GOT3 (cell line): Measurements from ENCODE around the gene STK33.

Experiments used
- DNase-seq: peaks from one replicate; lab custom pipeline; 2025; ENCODE audit warnings: mixed read lengths; lab: John Stamatoyannopoulos, UW

STK33 gene

DNA sequence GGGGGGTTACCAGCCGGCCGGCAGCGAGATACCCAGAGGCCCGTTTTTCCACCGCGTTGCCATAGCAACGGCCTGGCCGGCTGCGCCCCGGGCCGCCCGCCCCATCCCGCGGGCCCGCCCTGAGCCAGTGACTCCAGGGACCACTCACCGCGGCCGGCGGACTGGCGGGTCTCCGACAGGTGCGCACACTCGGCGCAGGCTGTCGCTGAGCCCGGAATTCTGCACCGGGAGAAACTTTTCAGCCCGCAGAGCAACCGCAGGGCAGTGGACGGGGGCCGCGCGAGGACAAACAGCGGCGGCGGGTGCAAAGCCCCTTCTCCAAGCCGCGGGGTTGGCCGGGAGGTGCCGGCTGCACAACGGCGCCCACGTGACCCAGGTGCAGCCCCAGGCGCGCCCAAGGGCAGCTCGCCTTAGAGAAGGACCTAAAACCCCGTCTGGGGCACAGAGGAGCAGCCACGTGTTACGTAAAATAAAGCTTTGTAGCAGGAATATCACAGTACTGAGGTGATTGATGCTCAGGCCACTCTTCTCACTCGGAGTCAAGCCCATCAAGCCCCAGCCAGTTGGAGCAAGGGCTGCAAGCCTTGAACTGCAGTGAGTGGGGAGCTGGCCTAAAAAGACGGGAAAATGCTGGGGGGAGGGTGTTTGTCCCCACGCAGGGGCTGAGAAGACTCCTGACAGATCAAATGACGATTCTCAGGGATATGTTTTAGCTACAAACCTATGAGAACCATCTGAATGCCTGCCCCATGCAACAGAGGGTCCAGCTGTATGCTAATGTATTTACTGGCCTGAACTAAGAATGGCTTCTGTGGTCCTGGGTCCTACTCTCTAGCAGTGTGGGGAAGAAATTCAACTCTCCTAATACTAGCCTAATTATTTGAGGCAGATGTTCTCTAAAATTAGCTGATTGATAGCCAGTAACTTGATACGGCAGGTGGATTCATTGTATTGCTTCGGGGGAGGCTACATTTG lies at the start of gene STK33:
Gene STK33 (minus strand): TSS at position 294 of the 975 bp plus-strand sequence. CDS start 119,323 bp downstream, outside the sequence.
- DNase-seq = no peak

DNA sequence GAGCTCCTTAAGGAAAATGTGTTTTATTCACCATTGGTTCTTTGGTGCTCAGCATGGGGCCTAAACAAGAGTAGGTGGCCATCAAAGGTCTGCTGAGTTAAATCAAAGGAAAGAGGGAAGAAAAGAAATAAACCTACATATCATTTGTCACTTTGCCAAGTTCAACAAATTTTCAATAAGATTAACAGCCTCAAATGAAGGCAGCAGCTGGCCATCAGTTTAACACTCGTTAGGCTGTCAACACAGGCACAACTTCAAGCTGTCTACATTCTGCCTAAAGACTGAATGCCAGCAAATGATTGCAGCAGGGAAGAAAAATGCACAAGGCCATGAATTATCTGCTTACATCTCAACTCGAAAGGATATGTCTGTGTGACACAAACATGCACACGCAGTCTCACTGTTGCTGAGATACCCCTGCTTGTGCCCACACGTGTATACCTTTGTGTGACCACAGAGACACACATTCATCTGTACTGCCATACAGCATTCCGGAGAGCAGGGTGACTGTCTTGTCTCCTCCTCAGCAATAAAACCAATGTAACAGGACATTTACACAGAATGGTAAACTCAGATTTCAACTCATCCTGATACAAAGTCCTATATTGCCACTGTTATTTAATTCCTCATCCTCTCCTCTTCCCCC lies 48.3 kb upstream of the STK33 start:
- no peak for DNase-seq

DNA sequence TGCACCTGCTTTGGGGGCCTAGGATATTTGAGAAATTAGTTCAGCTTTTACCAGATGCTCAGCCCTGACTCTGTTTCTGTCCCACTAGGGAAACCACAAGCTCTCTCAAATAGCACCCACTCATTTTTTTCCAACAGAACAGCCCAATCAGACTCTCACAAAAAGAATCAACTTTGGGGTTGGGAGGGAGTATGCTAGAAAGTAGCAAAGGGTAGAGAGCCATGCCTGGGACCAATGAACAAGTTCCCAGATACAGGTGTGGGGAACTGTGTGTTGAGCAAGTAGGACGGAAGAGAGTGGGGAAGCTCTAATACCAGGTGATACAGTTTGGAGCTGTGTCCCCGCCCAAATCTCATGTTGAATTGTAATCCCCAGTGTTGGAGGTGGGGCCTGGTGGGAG lies 47.3 kb upstream of the STK33 start:
- no peak for DNase-seq

DNA sequence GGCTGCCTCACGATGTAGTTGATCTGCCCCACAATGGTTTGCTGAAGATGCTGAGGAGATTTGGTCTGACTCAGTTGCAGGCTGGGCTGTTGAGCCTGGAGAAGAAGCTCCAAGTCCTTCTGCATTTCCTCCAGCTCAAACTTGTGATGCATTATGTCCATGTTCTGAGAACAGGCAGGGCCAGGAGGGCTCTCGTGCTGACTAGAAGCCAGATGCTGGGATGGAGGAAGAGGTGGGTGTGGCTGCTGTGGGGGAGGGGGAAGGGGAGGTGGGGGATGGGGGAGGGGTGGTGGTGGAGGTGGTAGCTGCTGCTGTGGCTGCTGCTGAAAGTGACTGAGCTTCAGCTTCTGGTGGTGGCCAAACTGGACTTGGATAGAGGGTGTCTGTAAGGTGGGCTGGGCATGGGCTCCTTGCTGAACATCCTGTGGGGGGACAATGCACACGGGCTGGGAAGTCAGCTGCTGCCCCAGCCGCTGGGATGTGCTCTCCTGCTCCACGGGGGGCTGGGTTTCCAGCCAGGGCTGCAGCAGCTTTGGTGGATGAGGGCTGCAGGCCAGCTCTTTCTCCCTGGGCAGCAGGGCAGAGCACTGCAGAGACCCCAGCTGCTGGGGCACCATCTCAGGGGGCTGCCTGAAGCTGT lies 46.4 kb upstream of the STK33 start:
- DNase-seq = no peak

DNA sequence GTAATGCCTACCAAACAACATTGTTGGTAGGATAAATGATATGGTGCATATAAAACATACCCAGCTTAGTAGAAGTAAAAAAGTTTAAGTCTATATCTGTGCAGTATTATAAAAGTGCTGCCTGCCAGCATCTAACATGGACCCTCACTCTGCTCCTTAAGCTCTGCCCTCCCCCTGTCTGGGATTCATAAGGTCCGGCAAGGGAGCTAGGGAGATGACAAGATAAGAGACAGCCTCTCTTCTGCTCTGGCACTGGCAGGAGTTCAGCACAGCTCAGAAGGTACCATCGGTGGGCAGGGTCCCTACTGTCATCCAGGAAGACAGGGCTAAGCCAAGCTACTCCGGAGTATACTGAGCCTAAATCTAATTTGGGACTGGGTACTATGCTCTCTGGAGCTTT lies 45.6 kb upstream of the STK33 start:
- no peak for DNase-seq

DNA sequence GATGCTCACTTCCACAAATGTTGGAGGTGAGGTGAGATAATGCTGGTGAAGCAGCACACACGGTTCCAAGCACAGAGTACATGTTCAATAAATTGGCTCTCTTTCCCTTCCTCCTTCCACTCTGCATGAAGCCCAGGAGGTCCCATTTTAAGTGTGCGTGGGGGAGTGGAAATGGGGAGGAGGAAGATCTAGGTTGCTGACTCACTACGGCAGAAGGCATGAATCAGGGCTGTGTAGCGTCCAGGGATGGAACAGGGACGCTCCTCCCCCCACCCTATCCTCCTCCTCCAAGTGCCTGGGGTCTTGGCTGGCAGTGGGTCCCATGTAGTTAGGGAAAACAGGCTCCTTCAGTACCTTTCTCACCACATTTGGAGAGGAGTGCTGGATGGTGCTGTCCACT lies 44.3 kb upstream of the STK33 start:
- DNase-seq = no peak

DNA sequence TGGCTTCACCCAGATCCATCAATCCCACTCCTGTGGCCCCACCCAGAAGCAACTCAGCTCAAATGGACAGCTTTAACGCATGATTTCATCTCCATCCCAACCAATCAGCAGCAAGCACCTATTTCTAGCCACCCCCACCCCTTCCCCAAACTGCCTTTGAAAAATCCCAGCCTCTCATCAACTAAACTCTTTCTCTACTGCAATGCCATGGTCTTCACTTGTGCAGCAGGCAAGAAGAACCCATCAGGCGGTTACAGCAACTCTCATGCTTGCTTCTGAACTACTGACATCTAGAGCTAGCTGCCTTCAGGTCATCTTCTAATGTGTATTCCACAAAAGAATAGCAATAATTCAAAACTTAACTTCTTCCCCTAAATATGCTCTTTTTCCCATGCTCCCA lies 42.1 kb upstream of the STK33 start:
- no peak for DNase-seq

DNA sequence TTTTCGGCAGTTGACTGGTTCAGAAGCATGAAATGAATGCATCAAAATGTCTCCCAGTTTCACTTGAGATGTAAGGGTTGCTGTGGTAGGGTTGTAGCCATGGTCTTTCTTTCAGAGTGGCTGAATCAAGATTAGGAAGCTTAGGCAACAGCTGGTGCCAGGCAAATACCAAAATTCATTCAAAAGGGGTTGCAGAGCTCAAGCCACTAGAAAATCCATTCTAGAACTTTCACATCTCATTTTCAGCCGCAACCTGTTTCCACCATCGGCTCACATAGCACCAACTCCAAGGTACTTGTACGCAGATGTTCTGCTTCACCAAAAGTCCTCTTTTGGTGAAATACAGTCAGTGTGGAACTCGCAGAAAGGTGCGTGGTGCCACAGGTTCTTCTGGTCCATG lies 40.5 kb upstream of the STK33 start:
- DNase-seq = no peak

DNA sequence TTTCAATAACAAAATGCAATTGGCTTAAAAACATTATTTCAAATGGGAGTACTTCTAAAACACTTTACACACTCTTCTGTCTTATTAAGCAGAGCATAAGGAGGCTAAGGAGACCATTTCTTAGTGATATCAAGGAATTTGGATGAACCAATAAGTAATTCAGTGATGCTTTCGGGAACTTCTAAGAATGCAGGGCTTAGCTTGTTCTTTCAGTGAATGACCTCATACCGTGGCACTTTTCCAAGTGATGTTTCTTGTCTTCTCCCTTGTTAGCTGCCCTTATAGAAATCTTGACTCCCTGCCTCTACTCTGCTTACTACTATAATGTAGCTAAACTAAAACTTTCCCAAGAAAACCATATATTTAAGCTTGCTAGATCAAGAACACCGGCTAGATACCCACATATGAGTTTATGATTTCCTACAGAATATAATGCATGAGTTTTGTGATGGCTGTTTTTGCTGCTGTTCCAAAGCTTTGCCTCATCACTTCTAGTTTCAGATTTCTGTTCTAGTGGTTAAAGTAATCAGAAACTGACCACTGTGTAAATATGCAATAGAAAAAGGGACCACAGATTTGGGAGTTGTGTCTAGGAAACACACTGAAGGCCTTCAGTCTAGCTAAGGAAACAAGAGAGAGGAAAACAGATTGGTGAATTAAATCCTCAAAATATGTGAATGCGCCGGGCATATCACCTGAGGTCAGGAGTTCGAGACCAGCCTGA lies 37.5 kb upstream of the STK33 start:
- no peak for DNase-seq

DNA sequence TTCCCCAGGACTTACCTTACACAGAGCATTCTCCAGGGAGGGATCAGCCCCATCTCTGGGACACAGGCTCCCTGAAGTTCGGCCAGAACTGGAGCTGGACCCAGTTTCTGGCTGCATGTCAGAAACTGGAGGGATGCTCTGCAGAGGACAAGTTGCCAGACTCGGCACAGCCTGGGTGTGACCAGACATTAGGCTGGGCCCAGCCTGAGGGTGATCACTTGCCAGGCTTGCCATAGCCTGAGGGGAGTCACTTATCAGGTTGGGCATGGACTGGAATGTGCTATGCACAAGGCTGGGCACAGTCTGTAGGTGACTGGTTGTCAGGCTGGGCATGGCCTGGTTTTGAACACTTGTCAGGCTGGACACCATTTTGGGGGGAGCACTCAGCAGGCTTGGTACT lies 30.7 kb upstream of the STK33 start:
- DNase-seq = no peak

DNA sequence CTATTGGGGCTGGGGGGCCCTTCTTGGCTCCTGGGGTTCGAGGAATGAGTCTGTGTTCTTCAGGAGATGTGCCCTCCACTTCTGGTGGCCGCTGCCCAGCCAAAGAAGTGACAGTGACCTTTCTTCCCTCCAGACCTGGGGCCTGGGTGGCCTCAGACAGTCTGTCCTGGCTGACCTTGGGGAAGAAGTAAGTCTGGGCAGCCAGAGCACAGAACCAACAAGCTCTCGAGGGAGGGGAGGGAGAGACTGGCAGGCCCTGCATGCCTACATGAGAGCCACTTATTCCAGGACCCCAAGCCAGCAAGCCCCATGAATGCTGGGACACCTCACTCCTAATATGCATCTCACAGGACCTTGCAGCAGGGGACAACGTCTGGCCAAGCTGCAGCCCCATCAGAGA lies 27.1 kb upstream of the STK33 start:
- DNase-seq = no peak

DNA sequence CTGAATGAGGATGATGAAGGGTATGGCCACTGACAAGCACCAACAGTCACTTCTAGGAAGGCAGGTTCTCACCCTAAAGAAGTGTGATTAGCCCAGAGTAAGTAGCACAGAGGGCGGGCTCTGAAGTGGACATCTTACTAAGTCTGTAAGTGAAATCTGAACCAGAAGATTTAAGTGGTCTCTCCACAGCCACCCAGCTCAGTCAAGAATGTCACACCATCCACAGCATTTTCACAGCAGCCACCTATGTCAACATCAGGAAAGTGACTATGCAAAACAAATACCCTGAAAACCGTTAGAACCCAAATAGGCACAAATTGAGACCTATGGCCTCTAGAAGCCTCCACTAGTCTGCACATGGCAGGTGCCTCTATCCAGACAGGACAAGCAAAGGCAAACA lies 23.0 kb upstream of the STK33 start:
- no peak for DNase-seq

DNA sequence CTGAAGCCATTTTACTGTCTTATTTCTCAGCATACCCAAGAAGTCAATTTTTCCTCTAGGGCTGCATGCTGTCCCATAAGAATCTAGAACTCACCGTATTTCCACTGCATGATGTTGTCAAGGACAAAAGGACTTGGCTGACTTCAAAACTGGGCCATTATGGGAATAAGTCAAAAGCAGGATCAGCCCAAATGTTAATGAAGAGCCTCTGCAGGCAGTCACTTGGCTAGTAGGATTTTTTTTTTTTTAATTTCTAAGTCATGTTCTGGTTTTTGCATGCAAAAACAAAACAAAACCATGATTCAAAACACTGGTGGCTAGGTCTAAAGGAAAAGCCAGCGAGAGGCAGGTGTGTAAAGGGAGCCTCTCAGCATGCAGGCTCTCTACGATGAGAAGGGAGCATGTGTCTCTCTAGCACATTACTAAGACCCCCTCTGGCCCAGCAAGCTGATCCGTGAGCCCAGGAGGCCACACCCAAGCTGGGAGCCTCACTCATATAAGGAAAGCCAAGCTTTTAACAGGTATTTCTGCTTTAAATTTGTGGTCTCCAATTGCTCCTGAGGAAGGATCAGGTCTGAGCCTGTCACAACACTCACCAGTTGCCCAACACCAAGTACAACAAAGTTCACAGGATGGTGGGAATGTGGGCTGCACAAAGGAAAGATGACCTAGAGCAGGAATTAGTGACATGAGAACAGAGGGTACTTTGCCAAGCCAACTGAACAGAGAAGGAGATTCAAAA lies 21.4 kb upstream of the STK33 start:
- no peak for DNase-seq

DNA sequence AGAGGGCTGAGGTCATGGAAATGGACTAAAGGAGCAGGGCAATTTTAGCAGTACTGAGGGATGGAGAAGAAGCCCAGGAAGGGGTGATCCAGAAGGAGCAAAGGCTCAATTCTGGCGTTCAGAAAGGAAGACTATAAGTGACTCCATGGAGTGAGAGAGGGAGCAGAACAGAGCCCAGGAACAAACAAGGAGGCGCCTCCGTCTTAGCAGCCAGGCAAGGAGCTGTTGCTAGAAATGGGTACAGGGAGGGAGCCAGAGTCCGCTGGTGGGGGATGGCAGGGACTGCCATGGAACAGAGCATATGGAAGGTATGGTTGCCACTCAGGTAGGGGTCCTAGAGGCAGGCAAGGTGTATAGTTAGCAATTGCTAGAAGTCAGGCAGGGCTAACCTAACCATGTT lies 20.5 kb upstream of the STK33 start:
- no peak for DNase-seq

DNA sequence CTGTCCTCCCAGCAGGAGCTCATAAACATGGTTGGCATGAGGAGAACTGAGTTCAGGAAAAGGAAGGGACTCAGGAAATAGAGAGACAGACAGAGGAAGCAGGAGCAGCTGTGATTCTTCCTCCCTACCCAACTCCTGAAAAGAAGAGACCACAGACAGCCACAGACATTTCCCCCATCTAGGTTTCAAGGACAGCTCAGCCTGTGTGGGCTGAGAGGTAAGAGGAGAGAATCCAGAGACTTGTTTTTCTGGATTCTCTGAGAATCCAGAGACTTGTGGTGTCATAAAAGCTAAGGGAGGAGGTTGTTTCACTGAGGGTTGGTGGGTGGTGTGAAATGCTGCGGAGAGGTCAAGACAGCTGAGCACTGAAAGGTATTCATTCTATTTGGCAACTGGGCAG lies 19.0 kb upstream of the STK33 start:
- DNase-seq = no peak

DNA sequence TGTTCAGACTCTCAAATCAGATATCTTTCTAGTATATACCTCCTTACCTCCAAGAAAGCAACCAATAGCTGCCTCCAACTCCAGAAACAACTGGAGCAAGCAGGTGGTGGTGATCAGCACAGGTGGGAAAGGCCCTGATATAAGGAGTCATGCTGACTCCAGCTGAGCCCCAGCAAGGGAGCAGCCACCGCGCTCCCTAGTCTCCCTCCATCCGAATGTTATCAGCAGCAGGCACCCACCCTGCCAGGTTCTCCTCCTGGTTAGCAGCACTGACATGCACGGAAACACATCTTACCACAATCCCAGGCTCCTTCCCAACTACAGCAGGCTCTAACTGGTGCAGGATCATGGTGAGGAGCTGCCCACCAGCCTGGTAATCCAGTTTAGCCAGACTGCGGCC lies 18.5 kb upstream of the STK33 start:
- DNase-seq = no peak

DNA sequence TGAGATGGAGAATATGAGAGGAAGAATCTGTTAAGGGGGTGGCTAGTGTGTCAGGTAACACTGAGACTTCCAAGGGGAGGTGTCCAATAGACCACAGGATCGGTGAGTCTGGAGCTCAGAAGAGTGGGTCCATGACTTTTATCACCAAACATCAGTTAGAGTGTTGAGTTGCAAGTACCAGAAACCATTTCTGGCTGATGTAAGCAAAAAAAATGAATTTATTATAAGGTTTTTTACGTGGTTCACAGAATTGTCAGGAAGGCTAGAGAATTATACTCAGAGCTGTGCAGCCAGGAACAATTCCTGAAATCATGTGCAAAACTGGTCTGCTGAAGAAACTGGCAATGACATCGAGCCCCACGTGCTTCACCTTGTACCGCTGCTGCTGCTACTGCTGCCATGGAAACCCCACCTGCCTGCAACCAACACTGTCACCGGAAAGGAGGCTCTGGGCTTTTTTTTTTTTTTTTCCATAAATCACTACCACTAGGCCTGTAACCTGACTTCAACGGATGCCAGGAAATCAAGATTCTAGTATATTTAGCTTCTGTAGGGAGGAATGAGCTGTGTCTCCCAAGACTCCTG lies 16.6 kb upstream of the STK33 start:
- no peak for DNase-seq

DNA sequence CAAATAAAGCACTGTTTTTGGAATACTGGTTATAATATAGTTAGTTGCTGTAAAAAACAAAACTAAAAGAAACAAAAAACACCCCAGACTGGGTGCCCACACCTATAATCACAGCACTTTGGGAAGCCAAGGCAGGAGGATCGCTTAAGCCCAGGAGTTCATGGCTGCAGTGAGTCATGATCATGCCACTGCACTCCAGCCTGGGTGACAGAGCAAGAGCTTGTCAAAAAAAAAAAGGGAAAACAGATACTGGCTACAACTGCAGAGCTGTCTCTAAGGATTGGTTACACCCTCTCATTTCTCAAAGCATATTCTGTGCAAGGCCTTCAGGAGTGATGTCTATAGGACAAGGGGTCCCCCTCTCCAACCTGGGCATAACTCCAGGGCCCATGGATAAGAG lies 14.6 kb upstream of the STK33 start:
- no peak for DNase-seq

DNA sequence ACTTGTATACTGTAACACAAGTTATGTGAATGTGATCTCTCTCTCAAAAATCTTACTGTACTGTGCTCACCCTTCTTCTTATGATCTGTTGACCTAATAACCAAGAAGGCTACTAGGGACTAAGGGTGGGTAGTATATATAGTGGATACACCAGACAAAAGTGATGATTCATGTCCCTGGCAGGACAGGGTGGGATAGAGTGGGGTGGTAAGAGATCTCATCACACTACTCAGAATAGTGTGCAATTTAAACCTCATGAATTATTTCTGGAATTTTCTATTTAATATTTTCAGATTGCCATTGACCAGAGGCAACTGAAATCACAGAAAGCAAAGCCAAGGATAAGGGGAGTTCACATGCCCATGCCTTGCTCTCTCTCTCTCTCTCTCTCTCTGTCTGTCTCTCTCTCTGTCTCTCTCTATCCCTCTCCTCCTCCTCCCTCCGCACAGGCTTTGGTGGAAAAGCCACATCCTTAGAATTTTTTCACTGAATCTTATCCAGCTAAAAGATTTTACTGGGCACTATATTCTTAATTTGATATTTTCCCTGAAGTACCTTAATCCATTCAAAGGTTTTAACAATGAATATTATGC lies 12.0 kb upstream of the STK33 start:
- DNase-seq = no peak

DNA sequence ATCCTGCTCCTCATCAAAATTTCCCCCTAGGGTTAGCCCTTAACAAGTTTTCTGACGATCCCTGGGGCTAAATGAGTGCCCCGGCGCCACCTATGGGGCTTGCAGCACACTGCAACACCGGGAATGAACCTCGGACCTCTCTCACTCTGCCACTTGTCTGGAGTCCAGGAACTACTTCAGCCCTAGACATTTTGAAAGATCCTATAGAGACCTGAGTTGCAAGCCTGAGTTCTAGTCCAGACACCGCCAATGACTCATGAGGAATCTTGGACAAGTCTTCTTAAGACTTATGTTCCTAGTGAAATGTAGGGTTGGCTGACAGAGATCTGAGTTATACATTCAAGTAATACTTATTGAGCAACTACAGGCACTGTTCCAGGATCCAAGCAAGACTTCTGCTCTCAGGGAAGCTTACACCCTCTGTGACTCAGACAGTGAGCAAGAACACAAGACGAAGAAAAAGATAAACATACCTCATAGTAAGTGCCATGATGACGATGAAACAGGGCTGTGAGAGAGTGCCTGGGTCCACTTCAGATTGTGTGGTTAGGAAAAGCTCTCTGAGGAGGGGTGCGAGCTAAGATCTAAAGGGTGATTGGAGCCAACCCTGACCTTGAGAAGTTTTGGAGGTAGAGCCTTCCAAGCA lies 10.2 kb upstream of the STK33 start:
- DNase-seq = no peak
